Astrocyte of the cerebellum (primary cell): ENCODE measurements around the gene COMP.

Experiments used
- DNase-seq: peaks from one replicate; pipeline ENCODE4 v3.0.0-alpha.2; 2011; ENCODE audit warnings: low read depth
- H3K4me3 ChIP-seq: 2 replicates; pipeline ENCODE4 v1.5.1; 2011; ENCODE audit warnings: mild to moderate bottlenecking, low read depth, low read length, moderate library complexity
- in situ Hi-C: cut with HindIII; loops from 2 replicates; pipeline ENCODE4 v1.10.0; 2017; ENCODE audit warnings: low sequenced_read_pairs
- TF ChIP-seq, protein P1 (sequence below): IDR thresholded peaks from 2 replicates; pipeline ENCODE4 v1.5.1; 2012; ENCODE audit warnings: low read length, low read depth, moderate library complexity, mild to moderate bottlenecking; ENCODE audit errors: missing control alignments

Gene COMP

DNA sequence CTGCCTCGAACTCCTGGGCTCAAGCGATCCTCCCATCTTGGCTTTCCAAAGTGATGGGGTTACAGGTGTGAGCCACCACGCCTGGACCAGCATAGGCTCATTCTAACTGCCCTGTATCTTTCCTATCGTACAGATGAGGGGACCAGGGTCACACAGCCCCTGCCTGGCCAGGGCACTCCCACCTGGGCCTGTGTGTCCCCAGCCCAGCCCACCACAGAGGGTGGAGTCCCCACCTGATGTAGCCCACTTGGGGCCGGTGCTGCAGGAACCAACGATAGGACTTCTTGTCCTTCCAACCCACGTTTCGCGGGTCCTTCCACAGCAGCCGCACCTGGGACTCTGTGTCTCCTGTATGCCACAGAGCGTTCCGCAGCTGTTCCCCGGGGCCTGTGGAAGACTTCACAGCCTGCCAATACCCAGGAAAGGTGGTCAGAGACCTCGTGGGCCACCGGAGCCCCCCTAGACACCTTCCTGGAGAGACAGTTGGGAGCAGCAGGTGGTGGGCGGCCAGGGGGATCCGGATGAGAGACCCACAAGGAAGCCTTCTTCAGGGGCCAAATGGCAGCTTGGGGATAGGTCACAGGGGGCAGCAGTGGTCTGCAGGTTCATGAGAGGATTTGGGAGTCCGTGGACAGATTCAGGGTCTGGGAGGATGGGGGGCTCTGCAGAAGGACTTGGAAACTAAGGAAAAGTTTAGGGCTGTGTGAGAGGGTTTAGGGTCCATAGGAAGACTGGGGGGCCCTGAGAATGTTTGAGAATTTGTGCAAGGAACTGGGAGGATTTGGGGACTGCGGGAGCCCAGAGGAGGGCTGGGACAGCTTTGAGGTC is 6.9 kb downstream of the COMP start:
- TF ChIP-seq, protein P1, sequence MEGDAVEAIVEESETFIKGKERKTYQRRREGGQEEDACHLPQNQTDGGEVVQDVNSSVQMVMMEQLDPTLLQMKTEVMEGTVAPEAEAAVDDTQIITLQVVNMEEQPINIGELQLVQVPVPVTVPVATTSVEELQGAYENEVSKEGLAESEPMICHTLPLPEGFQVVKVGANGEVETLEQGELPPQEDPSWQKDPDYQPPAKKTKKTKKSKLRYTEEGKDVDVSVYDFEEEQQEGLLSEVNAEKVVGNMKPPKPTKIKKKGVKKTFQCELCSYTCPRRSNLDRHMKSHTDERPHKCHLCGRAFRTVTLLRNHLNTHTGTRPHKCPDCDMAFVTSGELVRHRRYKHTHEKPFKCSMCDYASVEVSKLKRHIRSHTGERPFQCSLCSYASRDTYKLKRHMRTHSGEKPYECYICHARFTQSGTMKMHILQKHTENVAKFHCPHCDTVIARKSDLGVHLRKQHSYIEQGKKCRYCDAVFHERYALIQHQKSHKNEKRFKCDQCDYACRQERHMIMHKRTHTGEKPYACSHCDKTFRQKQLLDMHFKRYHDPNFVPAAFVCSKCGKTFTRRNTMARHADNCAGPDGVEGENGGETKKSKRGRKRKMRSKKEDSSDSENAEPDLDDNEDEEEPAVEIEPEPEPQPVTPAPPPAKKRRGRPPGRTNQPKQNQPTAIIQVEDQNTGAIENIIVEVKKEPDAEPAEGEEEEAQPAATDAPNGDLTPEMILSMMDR, result no peak
- in situ Hi-C loops, result no loop called here
- H3K4me3 ChIP-seq, result no peak overlapping the region
- DNase-seq, result no peak

DNA sequence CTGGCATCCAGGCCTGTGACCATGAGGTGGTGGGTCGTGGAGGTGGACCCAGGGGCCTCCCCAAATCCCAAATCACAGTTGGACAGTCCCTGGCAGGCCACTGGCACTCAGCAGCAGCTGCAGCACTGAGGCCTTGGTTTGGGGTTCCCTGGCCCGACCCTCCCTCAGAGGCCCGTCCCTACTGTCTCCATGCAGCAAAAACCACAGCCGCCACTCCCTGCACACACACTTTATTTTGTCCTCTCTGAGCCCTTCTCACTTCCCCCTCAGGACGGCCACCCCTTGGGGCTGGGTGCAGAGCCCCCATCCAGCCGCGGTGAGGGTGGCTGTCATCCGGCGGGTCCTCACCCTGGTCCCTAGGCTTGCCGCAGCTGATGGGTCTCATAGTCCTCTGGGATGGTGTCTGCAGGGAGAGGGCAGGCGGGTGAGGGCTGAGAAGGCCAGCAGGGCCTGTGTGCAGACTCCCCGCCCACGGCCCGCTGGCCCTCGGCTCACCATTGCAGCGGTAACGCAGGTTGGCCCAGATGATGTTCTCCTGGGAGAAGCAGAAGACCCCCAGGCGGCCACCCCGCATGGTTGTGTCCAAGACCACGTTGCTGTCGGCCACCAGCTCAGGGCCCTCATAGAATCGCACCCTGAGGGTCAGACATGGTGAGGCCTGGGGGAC is 8.4 kb downstream of the COMP start:
- in situ Hi-C loops, result no loop called here

DNA sequence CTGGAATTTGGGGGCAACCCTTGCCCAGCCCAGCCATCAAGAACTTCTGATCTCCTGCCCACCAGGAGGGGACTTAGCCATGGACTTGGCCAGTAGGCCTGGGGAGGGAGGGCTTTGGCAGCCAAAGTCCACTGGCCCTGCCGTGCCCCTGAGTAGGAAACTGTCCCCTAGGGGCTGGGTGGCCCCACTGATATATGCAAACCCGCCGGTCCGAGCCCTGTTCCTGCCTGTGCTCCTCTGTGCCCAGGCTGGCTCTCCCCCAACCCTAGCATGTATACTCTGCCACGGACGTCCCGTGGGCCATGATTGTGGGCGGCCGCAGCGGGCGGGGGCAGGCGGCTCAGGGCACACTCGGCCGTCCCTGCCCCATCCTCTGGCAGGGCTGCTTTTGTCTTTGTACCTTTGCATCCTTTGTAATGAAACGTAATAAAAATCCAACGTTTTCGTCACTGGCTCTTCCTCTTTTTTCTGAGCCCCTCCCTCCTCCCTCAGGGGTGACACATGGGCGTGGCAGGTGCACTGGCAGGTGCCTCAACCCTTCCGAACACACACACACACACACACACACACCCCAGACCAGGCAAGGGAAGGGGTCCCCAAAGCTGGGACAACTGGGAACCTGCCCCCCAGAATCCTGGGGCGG is 9.1 kb downstream of the COMP start:
- TF ChIP-seq, protein P1, result no peak
- in situ Hi-C loops, result no loop called here
- H3K4me3 ChIP-seq, result no peak overlapping the region
- DNase-seq, result no peak

More for the DNA sequence above, 8.4 kb downstream of the COMP start:
- no peak for DNase-seq
- TF ChIP-seq, protein P1, result no peak
- no peak overlapping the region for H3K4me3 ChIP-seq

DNA sequence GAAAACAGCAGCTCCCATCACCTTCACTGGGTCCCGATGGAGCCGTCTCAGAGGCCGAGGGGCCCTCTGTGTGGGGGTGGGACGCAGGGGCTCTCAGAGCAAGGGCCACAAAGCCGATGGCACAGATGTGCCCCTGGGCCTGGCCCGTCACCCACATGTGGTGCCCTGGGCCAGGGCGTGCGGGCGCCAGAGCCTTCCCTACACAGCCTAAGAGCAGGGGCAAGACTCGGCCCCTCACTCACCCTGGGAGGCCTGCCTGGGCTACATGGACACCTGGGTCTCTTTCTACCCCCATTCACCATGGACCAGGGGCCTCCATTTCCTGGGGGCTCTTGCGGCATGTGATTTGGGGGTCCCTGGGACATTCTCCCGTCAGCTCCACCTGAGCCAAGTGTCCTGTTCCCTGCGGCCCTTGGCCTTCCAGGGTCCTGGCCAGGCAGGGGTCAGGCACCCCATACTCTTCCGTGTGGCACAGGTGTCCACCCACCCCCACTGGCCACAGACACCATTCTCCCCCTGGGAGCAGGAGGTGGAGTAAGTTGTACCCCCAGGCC is 10.0 kb downstream of the COMP start:
- no peak overlapping the region for H3K4me3 ChIP-seq
- TF ChIP-seq, protein P1, result no peak
- in situ Hi-C loops, result no loop called here
- DNase-seq, result no peak

DNA sequence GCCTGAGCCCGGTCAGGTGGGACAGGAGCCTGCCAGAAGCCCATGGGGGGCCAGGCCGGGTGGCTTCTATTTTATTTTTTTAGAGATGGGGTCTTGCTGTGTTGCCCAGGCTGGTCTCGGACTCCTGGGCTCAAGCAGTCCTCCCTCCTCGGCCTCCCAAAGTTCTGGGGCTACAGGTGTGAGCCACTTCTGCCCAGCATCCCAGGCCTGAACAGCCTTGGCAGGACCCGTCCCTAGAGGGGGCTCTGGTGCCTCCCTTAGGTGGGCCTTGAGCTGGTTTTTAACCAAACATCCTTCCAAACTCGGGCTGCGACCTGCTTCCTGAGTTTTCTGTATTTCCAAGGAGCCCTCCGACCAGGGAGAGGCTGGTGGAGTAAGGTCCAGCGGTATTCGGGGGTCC is 10.5 kb downstream of the COMP start:
- in situ Hi-C loops, result no loop called here

DNA sequence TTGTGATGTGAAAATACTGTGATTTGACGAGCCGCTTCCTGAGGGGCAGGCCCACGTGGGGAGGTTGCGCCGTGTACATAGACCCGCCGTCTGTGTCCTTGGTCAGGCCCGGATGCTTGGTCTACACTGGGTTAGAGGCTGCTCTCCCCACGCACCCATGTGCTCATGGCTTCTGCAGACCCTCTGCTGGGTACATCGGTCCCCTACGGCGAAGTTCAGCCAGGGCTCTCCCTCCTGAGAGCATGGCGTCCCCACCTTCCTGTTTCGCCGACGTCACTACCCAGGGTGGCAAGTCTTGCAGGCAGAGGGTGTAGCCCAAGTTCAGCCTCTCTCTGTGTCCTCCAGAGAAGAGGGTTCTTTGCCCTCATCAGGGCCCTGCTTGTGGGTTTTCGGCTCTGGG is 11.0 kb downstream of the COMP start:
- H3K4me3 ChIP-seq, result no peak overlapping the region
- in situ Hi-C loops, result no loop called here
- DNase-seq, result no peak
- TF ChIP-seq, protein P1, result no peak

More for the DNA sequence above, 10.5 kb downstream of the COMP start:
- TF ChIP-seq, protein P1, result no peak
- H3K4me3 ChIP-seq, result no peak overlapping the region
- DNase-seq, result no peak
